ENCODE data around the gene TANGO6.

The TANGO6 gene

DNA sequence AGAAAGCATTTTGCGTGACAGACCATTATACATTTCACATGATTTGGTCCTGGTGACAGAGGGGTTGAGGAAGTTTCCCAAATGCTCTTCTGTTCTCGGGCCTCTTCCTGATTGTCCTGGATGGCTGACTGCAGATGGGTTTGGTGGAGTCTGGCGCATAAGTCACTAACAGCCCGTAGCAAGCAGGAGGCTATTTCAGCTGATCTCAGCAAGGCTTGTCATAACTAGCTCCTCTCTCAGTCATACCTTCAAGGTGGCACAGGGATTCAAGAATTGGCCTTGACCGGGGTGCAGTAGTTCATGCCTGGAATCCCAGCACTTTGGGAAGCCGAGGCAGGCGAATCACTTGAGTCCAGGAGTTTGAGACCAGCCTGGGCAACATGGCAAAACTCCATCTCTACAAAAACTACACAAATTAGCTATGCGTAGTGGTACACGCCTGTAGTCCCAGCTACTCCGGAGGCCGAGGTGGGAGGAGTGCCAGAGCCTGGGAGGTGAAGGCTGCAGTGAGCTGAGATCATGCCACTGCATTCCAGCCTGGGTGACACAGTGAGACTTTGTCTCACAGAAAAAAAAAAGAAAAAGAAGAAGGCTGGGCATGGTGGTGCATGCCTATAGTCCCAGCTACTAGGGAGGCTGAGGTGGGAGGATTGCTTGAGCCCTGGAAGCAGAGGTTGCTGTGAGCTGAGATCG lies 193.2 kb downstream of the TANGO6 start:
- POLR2A ChIA-PET, result no interaction called here
- no peak for TF ChIP-seq ELF4 (IDR thresholded peaks at IDR 0.05)
- TF ChIP-seq CTBP1 (IDR thresholded peaks at IDR 0.05; ENCODE audit: borderline replicate concordance), result no peak
- TF ChIP-seq L3MBTL2 (conservative IDR thresholded peaks at IDR 0.05), result no peak
- TF ChIP-seq BHLHE40 (IDR thresholded peaks at IDR 0.05; ENCODE audit: borderline replicate concordance), result no peak
- DNase-seq (ENCODE audit: extremely low spot score), result no peak
- CTCF ChIA-PET, result interaction anchor here (1.1 kb wide), 1 partner anchor 36 kb away, joined by 3 read pairs; no protein-coding TSS in a partner anchor

DNA sequence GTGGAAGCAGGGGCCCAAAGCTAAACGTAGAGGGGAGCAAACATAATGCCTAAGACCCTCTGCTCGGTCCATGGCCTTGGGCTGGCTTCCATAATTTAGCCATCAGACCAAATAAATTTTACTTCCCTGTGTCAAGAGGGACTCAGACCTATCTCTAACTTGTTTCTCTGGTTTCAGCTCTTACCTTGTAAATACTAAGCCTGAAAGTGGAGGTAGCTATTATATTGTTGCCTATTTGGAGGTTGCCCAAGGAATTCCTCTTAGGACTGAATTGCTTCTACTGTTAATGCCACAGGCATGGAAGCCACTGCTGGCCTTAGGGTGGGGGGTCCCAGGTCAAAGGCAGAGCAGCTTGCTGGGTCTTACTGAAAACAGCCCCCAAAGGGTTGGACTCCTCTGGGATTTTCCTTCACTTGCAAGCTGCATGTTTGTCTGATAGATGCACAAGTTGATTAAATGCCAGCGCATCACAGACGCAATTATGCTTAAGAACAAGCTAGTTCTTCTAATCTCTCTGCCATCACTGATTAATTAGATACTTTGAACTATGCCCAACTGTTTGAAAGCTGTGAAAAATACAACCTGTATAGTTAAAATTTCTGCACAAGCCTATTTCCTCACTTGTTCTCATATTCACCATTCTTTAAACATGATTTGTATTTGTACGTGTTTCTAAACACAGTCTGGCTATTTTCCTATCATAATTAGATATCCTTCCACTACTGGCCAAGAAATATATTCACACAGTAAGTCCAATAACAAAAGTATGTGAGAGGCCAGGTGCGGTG lies 194.2 kb downstream of the TANGO6 start:
- no peak for DNase-seq (ENCODE audit: extremely low spot score)
- CTCF ChIA-PET, result no interaction called here
- no peak for TF ChIP-seq ELF4 (IDR thresholded peaks at IDR 0.05)
- TF ChIP-seq ARNT (IDR thresholded peaks at IDR 0.05), result no peak
- TF ChIP-seq CTBP1 (IDR thresholded peaks at IDR 0.05; ENCODE audit: borderline replicate concordance), result no peak
- TF ChIP-seq SUZ12 (IDR thresholded peaks at IDR 0.05), result no peak
- no peak for TF ChIP-seq TARDBP (IDR thresholded peaks at IDR 0.05)
- no peak for TF ChIP-seq FOXM1 (IDR thresholded peaks at IDR 0.05; ENCODE audit: borderline replicate concordance)
- no peak for TF ChIP-seq FOXK2 (IDR thresholded peaks at IDR 0.05)
- no peak for TF ChIP-seq ZNF384 (IDR thresholded peaks at IDR 0.05)
- TF ChIP-seq L3MBTL2 (conservative IDR thresholded peaks at IDR 0.05), result no peak
- TF ChIP-seq PKNOX1 (IDR thresholded peaks at IDR 0.05), result no peak
- TF ChIP-seq SP1 (IDR thresholded peaks at IDR 0.05), result no peak
- TF ChIP-seq HDGF (IDR thresholded peaks at IDR 0.05; ENCODE audit: borderline replicate concordance), result no peak
- TF ChIP-seq LEF1 (IDR thresholded peaks at IDR 0.05; ENCODE audit: borderline replicate concordance), result no peak
- no peak for TF ChIP-seq BHLHE40 (IDR thresholded peaks at IDR 0.05; ENCODE audit: borderline replicate concordance)
- TF ChIP-seq NFRKB (IDR thresholded peaks at IDR 0.05), result no peak
- TF ChIP-seq FOXA1 (IDR thresholded peaks at IDR 0.05), result no peak
- POLR2A ChIA-PET, result no interaction called here

DNA sequence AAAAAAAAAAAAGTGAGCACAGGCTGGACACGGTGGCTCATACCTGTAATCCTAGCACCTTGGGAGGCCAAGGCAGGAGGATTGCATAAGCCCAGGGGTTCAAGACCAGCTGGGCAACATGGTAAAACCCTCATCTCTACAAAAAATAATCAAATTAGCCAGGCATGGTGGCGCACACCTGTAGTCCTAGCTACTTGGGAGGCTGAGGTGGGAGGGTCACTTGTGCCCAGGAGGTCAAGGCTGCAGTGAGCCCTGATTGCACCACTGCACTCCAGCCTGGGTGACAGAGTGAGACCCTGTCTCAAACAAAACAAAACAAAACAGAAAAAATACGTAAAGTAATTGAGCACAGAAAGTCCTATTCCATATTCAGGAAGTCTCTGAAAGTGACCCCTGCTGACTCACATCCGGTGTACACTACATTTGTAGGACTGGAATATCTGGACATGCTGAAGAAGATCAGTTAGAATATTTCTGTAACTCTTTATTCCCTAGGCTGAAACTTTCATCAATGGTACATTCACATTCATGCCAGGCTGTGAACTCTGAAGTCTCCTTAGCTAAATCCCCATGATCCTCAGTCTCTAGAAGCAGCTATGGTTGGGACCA lies 196.1 kb downstream of the TANGO6 start:
- ChIA-PET POLR2A (no interaction called here), CTCF (no interaction called here)
- no peak for TF ChIP-seq ELF4 (IDR thresholded peaks at IDR 0.05)
- TF ChIP-seq LEF1 (IDR thresholded peaks at IDR 0.05; ENCODE audit: borderline replicate concordance), result no peak
- no peak for TF ChIP-seq PKNOX1 (IDR thresholded peaks at IDR 0.05)
- TF ChIP-seq BHLHE40 (IDR thresholded peaks at IDR 0.05; ENCODE audit: borderline replicate concordance), result no peak
- no peak for TF ChIP-seq NFRKB (IDR thresholded peaks at IDR 0.05)
- no peak for TF ChIP-seq SUZ12 (IDR thresholded peaks at IDR 0.05)
- no peak for TF ChIP-seq FOXM1 (IDR thresholded peaks at IDR 0.05; ENCODE audit: borderline replicate concordance)
- no peak for TF ChIP-seq ARNT (IDR thresholded peaks at IDR 0.05)
- no peak for TF ChIP-seq ZNF384 (IDR thresholded peaks at IDR 0.05)
- no peak for TF ChIP-seq HDGF (IDR thresholded peaks at IDR 0.05; ENCODE audit: borderline replicate concordance)
- TF ChIP-seq SP1 (IDR thresholded peaks at IDR 0.05), result no peak
- TF ChIP-seq L3MBTL2 (conservative IDR thresholded peaks at IDR 0.05), result no peak
- TF ChIP-seq TARDBP (IDR thresholded peaks at IDR 0.05), result no peak
- no peak for TF ChIP-seq FOXA1 (IDR thresholded peaks at IDR 0.05)
- TF ChIP-seq CTBP1 (IDR thresholded peaks at IDR 0.05; ENCODE audit: borderline replicate concordance), result no peak
- DNase-seq (ENCODE audit: extremely low spot score), result no peak

DNA sequence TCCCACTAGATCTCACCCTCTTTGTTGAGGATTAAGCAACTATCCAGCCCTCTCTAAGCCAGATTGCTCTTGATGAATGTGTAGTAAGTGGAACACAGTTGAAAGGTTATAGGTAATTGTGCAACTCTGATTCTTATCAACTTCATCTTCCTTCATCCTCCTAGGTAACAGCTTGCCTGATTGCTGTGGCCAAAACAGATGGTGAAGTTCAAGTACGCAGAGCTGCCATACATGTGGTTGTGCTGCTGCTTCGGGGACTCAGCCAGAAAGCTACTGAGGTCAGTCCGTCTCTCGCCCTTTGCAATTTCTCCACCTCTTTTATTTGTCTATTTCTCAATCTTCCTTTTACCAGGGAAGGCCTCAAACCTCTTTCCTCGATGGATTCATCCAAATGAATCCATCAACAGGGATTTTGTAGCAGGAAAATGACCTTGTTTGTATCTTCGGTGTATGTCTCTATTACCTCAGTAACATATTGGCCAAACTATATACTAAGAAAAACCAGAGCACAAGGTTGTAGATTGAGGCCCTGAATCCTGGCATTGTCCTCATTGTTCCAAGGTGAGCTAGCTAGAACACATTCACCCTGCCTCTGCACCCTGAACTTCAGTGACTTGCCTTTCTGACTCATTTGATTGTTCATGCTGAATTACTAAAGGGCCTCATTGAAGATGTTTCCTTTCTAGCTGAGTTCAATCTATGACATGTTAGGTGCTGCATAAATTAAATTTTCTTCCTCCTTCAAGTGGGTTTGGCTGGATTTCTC lies 197.0 kb downstream of the TANGO6 start:
- ChIA-PET POLR2A (no interaction called here), CTCF (no interaction called here)
- TF ChIP-seq FOXM1 (IDR thresholded peaks at IDR 0.05; ENCODE audit: borderline replicate concordance) (no peak), FOXA1 (IDR thresholded peaks at IDR 0.05) (no peak), NFRKB (IDR thresholded peaks at IDR 0.05) (no peak), SP1 (IDR thresholded peaks at IDR 0.05) (no peak), L3MBTL2 (conservative IDR thresholded peaks at IDR 0.05) (no peak), FOXK2 (IDR thresholded peaks at IDR 0.05) (no peak), TARDBP (IDR thresholded peaks at IDR 0.05) (no peak), HDGF (IDR thresholded peaks at IDR 0.05; ENCODE audit: borderline replicate concordance) (no peak), BHLHE40 (IDR thresholded peaks at IDR 0.05; ENCODE audit: borderline replicate concordance) (no peak), LEF1 (IDR thresholded peaks at IDR 0.05; ENCODE audit: borderline replicate concordance) (no peak), ZNF384 (IDR thresholded peaks at IDR 0.05) (no peak), SUZ12 (IDR thresholded peaks at IDR 0.05) (no peak)
- no peak for DNase-seq (ENCODE audit: extremely low spot score)

DNA sequence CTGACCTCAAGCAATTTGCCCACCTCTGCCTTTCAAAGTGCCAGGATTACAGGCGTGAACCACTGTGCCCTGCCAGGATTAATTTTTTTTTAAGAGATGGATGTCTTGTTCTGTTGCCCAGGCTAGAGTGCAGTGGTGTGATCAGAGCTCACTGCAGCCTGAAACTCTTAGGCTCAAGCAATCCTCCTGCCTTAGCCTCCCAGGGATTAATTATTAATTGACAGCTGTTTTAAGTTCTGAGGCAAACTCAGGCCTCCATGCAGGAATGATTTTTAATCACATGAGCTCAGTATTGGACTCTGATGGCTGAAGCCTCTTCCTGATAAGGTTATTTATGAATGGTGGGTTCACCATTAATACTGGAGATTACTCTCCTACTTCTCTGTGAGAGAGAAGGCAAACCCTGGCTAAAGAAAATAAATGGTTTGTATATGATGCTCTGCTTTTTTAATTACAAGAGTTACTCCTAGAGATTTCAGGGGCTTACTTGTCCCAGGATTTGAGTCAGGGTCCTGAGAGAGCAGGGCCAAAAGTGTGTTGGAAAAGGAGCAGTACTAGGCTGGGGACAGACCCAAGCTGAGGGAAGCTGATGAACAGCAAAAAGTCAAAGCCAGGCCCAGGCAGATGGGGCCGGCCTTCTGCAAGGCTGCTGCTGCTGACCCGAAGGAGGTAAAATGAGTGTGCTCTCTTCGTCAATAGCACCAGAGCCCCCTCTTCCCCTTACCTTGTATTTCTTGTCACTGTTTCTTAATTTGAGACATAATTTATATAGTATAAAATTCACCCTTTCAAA lies 205.2 kb downstream of the TANGO6 start:
- DNase-seq (ENCODE audit: extremely low spot score), result no peak
- POLR2A ChIA-PET, result no interaction called here
- TF ChIP-seq FOXA1 (IDR thresholded peaks at IDR 0.05) (no peak), BHLHE40 (IDR thresholded peaks at IDR 0.05; ENCODE audit: borderline replicate concordance) (no peak), LEF1 (IDR thresholded peaks at IDR 0.05; ENCODE audit: borderline replicate concordance) (no peak), TARDBP (IDR thresholded peaks at IDR 0.05) (no peak), SUZ12 (IDR thresholded peaks at IDR 0.05) (no peak)
- CTCF ChIA-PET, result no interaction called here
